Eye (tissue), 1 donor: ENCODE results near the gene PTPRG.
"Not testable (repeated sequence)": the region's sequence is repeated elsewhere in the genome, so short reads cannot be mapped to it uniquely, and the experiment has no call there.

Source experiments
- DNase-seq: peaks from one replicate; pipeline ENCODE4 v3.0.0-alpha.2; 2015

PTPRG gene

GRCh38 chr3:61690016-61690415 is 128.6 kb downstream of the PTPRG start:
- no peak for DNase-seq

GRCh38 chr3:61691466-61691865 is 130.1 kb downstream of the PTPRG start:
- DNase-seq: no peak

DNA sequence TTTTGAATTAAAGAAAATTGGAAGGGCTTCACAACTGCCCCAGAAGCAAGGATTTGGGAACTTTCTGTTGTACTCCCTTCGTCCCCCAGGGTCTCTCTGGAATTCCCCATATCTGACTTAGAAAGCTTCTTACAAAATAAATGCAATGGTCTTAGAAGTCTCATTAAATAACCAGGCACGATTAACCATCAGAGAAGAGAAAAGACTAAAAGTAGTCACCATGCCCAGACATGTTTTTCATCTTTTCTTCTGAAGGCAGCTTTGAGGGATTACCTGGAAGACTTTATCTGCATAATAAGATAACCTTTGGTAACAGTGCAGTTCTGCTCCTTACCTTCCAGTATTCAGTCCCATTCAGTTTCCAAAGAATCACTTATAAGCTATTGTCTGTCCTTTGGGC is 135.9 kb downstream of the PTPRG start:
- no peak for DNase-seq

GRCh38 chr3:61698278-61699072 is 137.1 kb downstream of the PTPRG start:
- DNase-seq: not testable (repeated sequence)

DNA sequence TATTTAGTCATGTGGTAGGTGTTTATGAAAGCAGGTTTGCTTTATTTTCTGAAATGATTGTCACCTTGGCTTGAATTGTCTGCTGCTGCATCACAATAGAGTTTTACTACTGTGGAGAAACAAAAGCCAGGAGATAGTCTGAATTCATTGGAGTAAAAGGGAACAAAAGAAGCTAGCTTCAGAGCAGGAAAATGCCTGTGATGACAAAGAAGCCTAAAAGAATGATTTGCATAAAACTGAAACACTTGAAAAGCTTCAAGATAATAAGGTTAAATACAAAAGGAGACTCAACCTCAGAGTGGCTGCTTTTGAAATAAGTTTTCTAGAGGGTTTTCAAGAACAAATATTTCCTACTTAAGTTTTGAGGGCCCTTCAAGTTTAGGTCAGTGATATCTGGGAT is 138.3 kb downstream of the PTPRG start:
- DNase-seq: no peak

DNA sequence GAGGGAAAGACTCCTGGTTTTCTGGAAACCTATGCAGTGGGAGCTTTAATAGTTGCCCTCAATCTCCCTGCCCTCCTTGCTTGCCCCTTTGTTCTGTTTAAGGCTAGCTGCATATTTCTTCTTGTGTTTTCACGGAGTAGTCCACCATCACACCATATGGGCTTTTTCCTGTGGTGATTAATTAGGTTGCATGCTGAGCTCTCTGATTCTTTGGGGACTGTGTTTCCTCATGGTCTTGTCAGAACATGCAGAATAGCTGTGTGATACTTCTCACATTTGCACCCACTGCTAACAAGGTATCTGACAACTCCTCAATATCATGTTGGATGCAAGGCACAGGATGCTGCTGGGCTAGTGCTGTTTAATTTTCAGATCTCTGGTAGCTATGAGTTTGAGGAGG is 139.6 kb downstream of the PTPRG start:
- peak; percentile 28 for DNase-seq

DNA sequence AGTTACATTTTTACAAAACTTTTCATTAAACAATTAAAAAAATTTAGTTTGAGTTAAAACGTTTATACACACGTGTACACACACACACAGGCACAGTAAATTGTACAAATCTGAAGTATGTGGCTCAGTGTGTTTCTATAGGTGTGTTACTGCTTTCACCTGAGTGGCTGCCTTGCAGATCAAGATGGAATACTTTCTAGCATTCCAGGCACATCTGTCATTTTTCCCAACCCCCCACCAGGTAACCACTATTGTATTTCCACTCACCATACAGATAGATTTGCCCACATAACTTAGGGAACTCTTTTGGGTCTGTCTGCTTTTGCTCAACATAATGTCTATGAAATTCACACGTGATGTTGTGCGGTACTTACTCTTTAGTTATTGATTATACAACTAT is 141.1 kb downstream of the PTPRG start:
- no peak for DNase-seq

- no peak for DNase-seq
Observed at GRCh38 chr3:61704807-61705206, 143.4 kb downstream of the PTPRG start.

DNA sequence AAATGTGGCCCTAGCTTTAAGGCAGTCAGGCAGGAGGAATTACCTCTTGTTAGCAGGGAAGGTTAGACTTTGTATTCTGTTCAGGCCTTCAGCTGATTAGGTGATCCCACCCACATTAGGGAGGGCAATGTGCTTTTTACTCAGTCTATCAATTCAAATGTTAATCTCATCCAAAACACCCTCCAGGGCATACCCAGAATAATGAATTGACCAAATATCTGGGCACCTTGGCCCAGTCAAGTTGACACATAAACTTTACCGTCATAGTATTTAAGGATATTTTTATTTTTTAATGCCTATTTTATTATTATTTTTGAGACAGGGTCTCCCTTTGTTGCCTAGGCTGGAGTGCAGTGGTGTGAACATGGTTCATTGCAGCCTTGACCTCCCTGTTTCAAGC is 146.1 kb downstream of the PTPRG start:
- no peak for DNase-seq

DNA sequence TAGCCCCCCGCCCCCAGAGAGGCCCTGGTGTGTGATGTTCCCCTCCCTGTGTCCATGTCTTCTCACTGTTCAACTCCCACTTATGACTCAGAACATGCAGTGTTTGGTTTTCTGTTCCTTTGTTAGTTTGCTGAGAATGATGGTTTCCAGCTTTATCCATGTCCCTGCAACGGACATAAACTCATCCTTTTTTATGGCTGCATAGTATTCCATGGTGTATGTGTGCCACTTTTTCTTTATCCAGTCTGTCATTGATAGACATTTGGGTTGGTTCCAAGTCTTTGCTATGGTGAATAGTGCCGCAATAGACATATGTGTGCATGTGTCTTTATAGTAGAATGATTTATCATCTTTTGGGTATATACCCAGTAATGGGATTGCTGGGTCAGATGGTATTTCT is 149.5 kb downstream of the PTPRG start:
- not testable (repeated sequence) for DNase-seq

DNA sequence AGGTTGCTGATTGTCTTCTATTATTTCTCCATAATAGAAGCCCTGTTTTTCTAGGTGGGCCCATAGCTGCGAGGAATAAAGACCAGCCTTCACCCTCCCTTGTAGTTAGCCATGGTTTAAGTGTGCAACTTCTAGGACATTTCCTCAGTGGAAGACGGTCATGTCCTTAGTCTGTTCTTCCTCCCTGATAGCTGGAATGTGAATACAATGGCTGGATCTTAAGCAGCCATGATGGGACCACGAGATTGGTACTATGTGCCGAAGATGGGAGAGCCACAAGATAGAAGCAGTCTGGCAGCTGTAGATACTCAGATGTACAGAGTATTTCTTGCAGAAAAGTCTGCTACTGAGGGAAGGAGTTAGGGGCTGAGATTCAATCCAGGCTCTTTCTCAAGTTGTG is 152.9 kb downstream of the PTPRG start:
- no peak for DNase-seq

DNA sequence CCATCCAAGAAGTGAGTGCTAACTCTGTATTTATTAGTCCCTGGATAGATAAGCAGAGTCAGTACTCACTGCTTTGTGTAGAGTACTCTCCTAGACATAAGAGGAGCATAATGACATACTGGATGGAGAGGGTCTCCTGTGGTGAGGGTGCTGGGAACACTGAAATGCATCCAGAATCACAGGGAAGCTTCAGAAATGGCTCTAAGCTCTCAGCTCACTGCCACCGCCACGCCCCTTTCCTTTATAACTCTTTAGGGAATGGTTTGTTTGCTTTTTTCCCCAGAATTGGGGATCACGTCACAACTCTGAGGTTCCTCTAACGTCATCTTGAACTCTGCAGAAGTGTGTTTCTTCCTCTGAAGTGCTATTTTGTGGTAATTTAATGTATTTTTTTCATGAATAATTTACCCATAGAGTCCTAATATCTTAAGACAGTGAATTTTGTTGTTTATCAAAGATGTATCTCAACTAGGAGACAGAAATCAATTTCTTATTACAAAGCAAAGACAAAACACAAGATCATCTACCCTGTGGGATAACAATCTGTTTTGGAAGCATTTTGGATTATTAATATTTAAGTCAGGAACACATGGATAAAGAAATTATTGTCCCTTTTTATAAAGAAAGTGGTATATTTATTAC is 154.6 kb downstream of the PTPRG start:
- no peak for DNase-seq

GRCh38 chr3:61716693-61717092 is 155.3 kb downstream of the PTPRG start:
- DNase-seq: not testable (repeated sequence)

DNA sequence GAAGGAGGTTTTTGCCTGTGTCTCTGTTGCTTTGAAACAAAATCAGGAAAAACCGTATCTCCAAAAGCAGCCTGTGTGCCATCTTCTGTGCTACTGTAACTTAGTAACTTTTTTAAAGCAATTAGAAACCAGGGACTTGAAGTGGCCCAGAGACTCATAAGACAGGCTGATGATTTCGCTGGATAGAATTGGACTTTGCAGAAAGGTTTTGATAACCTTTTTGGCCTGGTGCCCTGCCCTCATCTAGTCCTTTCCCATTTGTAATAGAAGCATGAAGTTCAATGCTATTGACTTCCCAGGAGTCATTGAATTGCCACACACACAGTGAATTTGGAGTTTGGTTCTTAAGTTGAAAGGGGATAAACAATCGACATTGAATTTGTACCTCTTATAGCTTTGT is 157.2 kb downstream of the PTPRG start:
- no peak for DNase-seq

GRCh38 chr3:61719278-61719977 is 158.1 kb downstream of the PTPRG start:
- no peak for DNase-seq

GRCh38 chr3:61723038-61723437 is 161.7 kb downstream of the PTPRG start:
- no peak for DNase-seq

GRCh38 chr3:61724183-61724582 is 162.8 kb downstream of the PTPRG start:
- no peak for DNase-seq

GRCh38 chr3:61724801-61725200 is 163.4 kb downstream of the PTPRG start:
- no peak for DNase-seq

DNA sequence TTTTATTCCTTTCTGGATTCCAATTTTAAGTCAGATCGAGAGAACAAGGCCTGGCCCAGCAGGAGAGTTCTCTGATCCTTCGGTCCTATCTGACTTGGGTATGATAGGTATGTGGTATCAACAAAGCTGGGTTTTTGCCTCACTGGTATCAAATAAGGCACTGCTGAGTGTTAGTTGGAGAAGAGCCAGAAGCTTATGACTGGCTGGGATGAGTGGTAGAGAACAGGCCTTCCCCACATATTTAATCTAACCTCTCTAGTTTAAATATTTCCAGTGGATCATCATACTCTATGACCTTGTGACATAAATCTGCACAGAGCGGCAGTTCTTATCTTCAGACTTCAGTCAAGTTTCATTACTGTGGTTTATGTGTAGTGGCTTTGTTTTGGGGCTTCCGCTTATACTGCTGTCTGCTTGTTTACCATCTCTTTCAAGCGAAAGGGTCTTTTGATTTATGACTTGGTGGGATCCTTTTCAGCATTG is 164.5 kb downstream of the PTPRG start:
- no peak for DNase-seq

GRCh38 chr3:61727435-61727834 is 166.1 kb downstream of the PTPRG start:
- no peak for DNase-seq

DNA sequence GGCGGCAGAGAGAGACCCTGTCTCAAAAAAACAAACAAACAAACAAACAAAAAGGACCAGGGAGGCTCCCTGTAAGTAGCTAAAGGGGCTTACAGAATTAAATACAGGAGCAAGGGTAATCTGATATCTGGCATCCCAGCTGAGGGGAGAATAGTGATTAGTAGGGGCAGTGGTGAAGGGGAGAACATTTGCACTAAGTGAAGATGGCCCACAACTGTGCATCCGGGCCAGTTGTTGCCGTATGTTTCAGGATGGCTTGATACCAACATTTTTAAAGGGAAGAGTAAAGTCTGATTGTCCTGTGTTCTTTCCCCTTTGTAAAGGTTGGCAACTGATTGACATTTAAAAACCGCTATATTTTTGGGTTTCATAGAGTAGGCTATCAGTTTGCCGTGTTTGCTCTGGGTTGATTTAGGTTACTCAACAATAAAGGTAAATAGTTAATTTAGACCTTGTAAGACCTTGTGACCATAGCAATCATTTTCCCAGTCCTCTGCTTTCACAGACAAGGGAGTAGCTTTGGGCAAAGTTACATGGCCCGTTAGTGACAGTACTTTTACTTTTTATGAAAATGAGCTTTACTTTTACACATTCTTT is 167.8 kb downstream of the PTPRG start:
- DNase-seq: no peak

DNA sequence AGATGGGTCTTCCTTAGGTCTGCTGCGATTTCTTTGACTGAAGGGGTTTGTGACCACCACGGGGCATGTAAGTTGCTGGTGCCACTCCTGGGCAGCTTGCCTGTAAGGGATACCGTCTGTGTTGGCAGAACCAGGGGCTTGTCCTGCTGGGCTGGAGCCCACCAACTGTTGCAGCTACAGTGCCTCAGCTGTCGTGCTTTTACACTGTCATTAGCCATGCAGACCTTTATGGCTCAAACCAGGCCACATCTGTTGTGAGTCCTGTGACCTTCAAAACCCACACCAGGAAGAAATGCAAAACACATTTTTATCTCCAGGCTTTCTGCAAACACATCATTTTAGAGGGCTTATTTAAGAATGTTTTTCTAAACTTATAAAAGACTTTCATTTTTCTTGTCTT is 168.7 kb downstream of the PTPRG start:
- DNase-seq: peak; percentile 44

DNA sequence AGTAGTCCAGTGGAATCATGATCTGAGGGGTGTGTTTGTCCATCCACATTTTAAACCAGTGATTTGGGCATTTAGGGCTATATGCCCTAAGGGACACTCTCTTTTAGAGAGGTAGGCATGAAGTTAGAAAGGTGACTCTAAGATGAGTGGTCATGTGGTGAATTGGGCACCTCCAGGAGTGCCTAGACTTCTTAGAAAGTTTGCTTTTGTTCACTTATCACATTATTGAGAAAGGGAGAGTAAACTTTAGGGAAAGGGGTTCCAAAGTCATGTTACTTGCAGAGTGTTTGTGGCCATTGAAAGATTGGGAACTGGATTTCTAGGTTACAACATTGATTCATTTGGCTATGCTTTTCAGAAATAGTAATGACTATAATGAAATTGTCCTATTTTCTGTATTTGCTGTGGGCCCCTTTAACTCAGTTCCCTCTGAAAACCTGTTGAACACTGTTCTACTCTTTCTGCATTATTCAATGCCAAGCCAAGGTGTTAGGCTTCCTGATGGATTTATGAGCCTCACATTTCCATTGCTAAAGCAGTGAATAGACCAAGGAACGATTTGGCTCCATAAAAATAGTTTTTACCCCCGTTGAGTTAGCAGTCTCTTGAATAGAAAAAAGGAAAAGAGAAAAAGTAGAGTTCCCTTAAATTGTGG is 169.3 kb downstream of the PTPRG start:
- DNase-seq: no peak
